Neuron (in vitro differentiated cells): ENCODE measurements around the gene PRDM15.
"Not testable (repeated sequence)": the region's sequence is repeated elsewhere in the genome, so short reads cannot be mapped to it uniquely, and the experiment has no call there.

ENCODE experiments used
- H2AFZ ChIP-seq: one replicate; pipeline ENCODE4 v1.6.1; 2013; ENCODE audit warnings: low read depth, mild to moderate bottlenecking, inconsistent platforms, low read length, moderate library complexity
- H3K27me3 ChIP-seq: one replicate; pipeline ENCODE4 v1.6.1; 2013; ENCODE audit warnings: low read length; ENCODE audit not compliant: insufficient read depth
- H3K36me3 ChIP-seq: one replicate; pipeline ENCODE4 v1.6.1; 2013; ENCODE audit warnings: low read length; ENCODE audit not compliant: insufficient read depth
- H3K4me1 ChIP-seq: one replicate; pipeline ENCODE4 v1.6.1; 2013; ENCODE audit warnings: low read length; ENCODE audit not compliant: insufficient read depth
- H3K4me3 ChIP-seq: 2 replicates; pipeline ENCODE4 v1.5.1; 2013; ENCODE audit warnings: mild to moderate bottlenecking, low read length, moderate library complexity
- H3K9me3 ChIP-seq: one replicate; pipeline ENCODE4 v1.6.1; 2013; ENCODE audit warnings: low read length

Gene PRDM15

GRCh38 chr21:41801321-41802197 is 77.6 kb downstream of the PRDM15 start:
- H2AFZ ChIP-seq: no peak overlapping the region
- H3K9me3 ChIP-seq: no peaks in the 10 kb centered on the region
- no peaks in the 10 kb centered on the region for H3K27me3 ChIP-seq
- no peaks in the 10 kb centered on the region for H3K4me1 ChIP-seq
- no peak overlapping the region for H3K4me3 ChIP-seq
- H3K36me3 ChIP-seq: peaks cover 27% of the 10 kb centered on the region

DNA sequence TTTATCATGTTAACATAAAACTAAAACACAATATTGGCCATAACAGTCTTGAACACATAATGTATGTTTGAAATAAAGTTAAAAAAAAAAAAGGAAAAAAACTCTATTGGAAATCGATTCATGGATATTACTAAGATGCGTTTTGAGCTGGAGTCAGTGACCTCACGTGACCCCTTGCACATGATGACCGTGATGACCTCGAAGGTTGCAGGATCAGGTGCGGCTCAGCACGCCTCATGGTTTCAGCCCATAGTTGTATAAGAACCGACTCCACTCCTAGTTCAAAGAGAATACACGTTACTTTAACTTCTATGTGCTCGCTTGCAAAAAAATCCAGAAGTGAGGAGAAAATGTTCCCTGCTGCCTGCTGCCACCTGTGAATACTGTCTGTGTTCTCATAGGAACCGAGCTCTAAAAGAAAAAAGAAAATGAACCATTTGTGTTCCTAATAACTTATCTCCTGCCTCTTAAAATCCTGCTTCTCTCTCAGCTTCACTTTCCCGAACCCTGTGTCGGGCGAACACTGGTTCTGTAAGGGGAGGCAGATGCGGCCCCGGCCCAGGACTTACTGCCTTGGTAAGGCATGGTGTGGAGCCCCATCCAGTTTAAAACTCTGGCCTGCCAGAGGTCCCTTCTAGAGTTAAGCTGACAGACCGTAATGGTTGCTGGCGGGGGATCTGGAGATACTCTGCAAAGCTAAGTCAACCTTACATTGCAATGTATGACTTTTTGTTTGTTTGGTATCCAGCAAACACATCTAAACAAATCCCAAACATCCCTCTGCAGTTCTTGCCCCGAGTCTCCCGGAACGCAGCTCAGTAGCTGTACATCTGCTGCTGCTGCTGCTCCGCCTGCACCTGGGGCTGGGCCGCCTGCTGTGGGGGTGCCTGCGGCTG is 78.5 kb downstream of the PRDM15 start:
- peaks cover 8% of the 10 kb centered on the region for H3K4me1 ChIP-seq
- H3K9me3 ChIP-seq: no peaks in the 10 kb centered on the region
- H3K4me3 ChIP-seq: no peak overlapping the region
- H3K36me3 ChIP-seq: peaks cover 27% of the 10 kb centered on the region
- H2AFZ ChIP-seq: no peak overlapping the region
- H3K27me3 ChIP-seq: no peaks in the 10 kb centered on the region

GRCh38 chr21:41799763-41800162 is 79.4 kb downstream of the PRDM15 start:
- Histone ChIP-seq H3K4me3 (no peak overlapping the region), H2AFZ (no peak overlapping the region), H3K36me3 (peaks cover 27% of the 10 kb centered on the region), H3K27me3 (no peaks in the 10 kb centered on the region), H3K9me3 (no peaks in the 10 kb centered on the region), H3K4me1 (peaks cover 10% of the 10 kb centered on the region)

DNA sequence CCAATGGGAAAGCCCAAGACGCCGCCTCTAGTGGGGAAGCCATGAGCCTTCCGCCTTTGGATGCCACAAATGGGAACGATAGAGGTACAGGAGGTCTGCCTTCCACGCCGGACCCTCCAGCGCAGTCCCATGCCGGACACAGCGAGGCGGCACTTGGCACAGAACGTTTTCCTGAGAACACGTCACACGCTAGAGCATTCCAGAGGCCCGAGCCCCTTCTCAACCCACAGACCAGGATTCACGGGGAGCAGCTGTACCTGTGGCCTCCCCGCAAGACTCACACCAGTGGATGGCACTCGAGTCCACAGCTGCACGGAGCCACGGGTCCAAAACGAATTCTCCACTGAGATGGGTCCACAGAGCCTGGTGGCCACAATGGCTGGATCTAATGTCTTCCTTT is 80.8 kb downstream of the PRDM15 start:
- Histone ChIP-seq H3K4me3 (no peak overlapping the region), H3K36me3 (peaks cover 27% of the 10 kb centered on the region), H3K4me1 (peaks cover 10% of the 10 kb centered on the region), H3K9me3 (no peaks in the 10 kb centered on the region), H2AFZ (no peak overlapping the region), H3K27me3 (no peaks in the 10 kb centered on the region)

GRCh38 chr21:41796476-41797080 is 82.6 kb downstream of the PRDM15 start:
- Histone ChIP-seq H2AFZ (no peak overlapping the region), H3K9me3 (no peaks in the 10 kb centered on the region), H3K4me3 (no peak overlapping the region), H3K27me3 (no peaks in the 10 kb centered on the region), H3K4me1 (peaks cover 10% of the 10 kb centered on the region), H3K36me3 (peaks cover 27% of the 10 kb centered on the region)

DNA sequence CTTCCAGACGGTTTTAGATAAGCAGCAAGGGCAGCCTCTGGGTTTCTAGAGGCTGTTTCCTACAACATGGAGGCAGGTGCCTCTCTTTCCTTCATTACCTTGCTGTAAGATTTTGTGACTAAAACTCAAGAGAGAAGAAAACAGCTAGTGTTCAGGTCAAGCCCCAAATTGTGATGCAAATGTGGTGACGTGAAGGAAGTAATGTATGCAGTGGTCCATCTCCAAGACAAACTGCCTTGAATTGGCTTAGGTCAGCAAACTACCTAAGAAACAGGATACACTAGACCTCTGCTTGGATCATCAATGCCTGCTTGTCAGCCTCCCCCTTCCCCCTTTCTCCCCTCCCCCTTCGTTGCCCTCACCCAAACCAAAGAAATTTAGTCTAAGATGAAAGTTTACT is 83.4 kb downstream of the PRDM15 start:
- Histone ChIP-seq H3K36me3 (peaks cover 20% of the 10 kb centered on the region), H3K4me3 (no peak overlapping the region), H3K9me3 (no peaks in the 10 kb centered on the region), H3K27me3 (no peaks in the 10 kb centered on the region), H3K4me1 (peaks cover 10% of the 10 kb centered on the region), H2AFZ (no peak overlapping the region)

DNA sequence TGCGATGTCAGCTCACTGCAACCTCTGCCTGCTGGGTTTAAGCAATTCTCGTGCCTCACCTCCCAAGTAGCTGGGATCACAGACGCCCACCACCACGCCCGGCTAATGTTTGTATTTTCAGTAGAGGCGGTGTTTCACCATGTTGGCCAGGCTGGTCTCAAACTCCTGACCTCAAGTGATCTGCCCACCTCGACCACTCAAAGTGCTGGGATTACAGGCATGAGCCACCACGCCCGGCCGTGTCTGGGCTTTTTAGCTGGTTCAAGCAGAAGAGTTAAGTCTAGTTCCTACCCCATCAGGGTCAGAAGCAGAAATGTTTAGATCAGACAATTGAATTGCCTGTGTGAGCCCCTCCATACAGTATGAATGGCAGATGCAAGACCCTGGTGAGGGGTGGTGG is 84.5 kb downstream of the PRDM15 start:
- H3K27me3 ChIP-seq: no peaks in the 10 kb centered on the region
- H3K9me3 ChIP-seq: no peaks in the 10 kb centered on the region
- peaks cover 10% of the 10 kb centered on the region for H3K4me1 ChIP-seq
- no peak overlapping the region for H2AFZ ChIP-seq
- H3K36me3 ChIP-seq: peaks cover 10% of the 10 kb centered on the region
- no peak overlapping the region for H3K4me3 ChIP-seq

- Histone ChIP-seq H3K4me3 (no peak overlapping the region), H3K4me1 (peaks cover 10% of the 10 kb centered on the region), H3K9me3 (no peaks in the 10 kb centered on the region), H3K27me3 (no peaks in the 10 kb centered on the region), H2AFZ (no peak overlapping the region), H3K36me3 (no peaks in the 10 kb centered on the region)
Observed at GRCh38 chr21:41792711-41793110, 86.4 kb downstream of the PRDM15 start.

GRCh38 chr21:41786509-41786987 is 92.6 kb downstream of the PRDM15 start:
- H3K36me3 ChIP-seq: no peaks in the 10 kb centered on the region
- no peaks in the 10 kb centered on the region for H3K27me3 ChIP-seq
- no peaks in the 10 kb centered on the region for H3K9me3 ChIP-seq
- no peak overlapping the region for H2AFZ ChIP-seq
- no peaks in the 10 kb centered on the region for H3K4me1 ChIP-seq
- H3K4me3 ChIP-seq: no peak overlapping the region

DNA sequence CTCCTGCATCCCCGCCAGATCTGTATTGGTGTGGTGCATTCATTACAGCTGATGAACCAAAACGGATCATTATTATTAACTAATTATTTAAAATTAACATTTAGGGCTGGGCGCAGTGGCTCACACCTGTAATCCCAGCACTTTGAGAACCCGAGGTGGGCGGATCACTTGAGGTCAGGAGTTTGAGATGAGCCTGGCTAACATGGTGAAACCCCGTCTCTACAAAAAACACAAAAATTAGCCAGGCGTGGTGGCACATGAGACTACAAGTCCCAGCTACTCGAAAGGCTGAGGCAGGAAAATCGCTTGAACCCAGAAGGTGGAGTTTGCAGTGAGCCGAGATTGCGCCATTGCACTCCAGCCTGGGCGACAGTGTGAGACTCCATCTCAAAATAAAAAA is 93.9 kb downstream of the PRDM15 start:
- not testable (repeated sequence) for H3K36me3 ChIP-seq, H3K9me3 ChIP-seq, H2AFZ ChIP-seq, H3K27me3 ChIP-seq, H3K4me3 ChIP-seq, H3K4me1 ChIP-seq

DNA sequence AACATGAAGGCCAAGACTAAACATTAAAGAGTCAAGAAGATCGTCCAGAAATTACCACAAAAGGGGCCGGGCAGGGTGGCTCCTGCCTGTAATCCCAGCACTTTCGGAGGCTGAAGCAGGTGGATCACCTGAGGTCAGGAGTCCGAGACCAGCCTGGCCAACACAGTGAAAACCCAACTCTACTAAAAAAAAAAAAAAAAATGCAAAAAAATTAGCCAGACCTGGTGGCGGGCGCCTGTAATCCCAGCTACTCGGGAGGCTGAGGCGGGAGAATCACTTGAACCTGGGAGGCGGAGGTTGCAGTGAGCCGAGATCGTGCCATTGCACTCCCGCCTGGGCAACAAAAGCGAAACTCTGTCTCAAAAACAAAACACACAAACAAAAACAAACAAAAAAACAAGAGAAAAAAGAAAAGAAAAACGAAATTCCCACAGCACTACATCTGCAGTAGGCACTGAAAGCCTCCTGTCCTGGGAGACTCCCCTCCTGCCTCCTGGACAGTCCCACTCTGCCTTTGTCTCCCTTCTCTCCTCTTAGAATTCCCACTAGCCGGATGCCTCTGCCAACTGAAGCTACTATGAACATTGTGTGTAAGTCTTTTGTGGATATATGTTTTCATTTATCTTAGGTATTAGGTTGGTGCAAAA is 94.6 kb downstream of the PRDM15 start:
- Histone ChIP-seq H3K4me3 (no peak overlapping the region), H3K9me3 (no peaks in the 10 kb centered on the region), H3K36me3 (no peaks in the 10 kb centered on the region), H2AFZ (no peak overlapping the region), H3K4me1 (no peaks in the 10 kb centered on the region), H3K27me3 (no peaks in the 10 kb centered on the region)

- Histone ChIP-seq H2AFZ (no peak overlapping the region), H3K4me3 (no peak overlapping the region), H3K9me3 (no peaks in the 10 kb centered on the region), H3K36me3 (no peaks in the 10 kb centered on the region), H3K4me1 (no peaks in the 10 kb centered on the region), H3K27me3 (no peaks in the 10 kb centered on the region)
Observed at GRCh38 chr21:41783476-41784180, 95.5 kb downstream of the PRDM15 start.
